Stomach (tissue), 4 donors: ENCODE results near the gene C5orf63.

Source experiments
- CTCF ChIP-seq, 7 experiments: fragments of 450-650 bp in 4 of 7; fragments of 200-600 bp in 3 of 7; sonication (generic) in 3 of 7; IDR thresholded peaks; one replicate each; pipeline ENCODE4 v1.5.1; 2016 to 2019; ENCODE audit warnings: antibody characterized with exemption in 7 of 7, control low read depth in 2 of 7, mild to moderate bottlenecking in 1 of 7
- EP300 ChIP-seq: sonication (generic); formaldehyde crosslinking; IDR thresholded peaks from one replicate; pipeline ENCODE4 v1.6.1; 2017; ENCODE audit warnings: antibody characterized with exemption
- POLR2AphosphoS5 ChIP-seq, 3 donors: sonication (generic); formaldehyde crosslinking; IDR thresholded peaks; one replicate each; pipeline ENCODE4 v1.6.1; 2016; ENCODE audit warnings: antibody characterized with exemption in 3 of 3

- TF ChIP-seq POLR2AphosphoS5 (IDR thresholded peaks at IDR 0.05) (no peak), CTCF (IDR thresholded peaks at IDR 0.05) (peak in 4 of 7 experiments; percentile 16 to 47 (median 40)), EP300 (no peak)
These were observed 43.6 kb downstream of the C5orf63 start for GRCh38 chr5:127029581-127030258.
